Natural killer cell (primary cell): Measurements from ENCODE around the gene FGD4. TPM values are rescaled to one million over a fixed set of nuclear protein-coding genes. Genes with fewer than 3 reads are reported as not detected.
A peak's percentile ranks its signal among the peaks of the same experiment; 100 is the strongest.

Experiments
- ATAC-seq, 3 donors: fragments of 150-1000 bp in 2 of 3; fragments of 200-7000 bp in 1 of 3; cut with Tn5 transposase; 1 replicate in 1 of 3; 2 replicates in 2 of 3; pipeline ENCODE4 v1.10.0; 2021; ENCODE audit warnings: mild to moderate bottlenecking in 2 of 3, moderate library complexity in 2 of 3
- DNase-seq, 2 donors: peaks; one replicate each; pipeline versions ENCODE4 v3.0.0 to v3.0.0-alpha.2; 2013 to 2021; ENCODE audit warnings: mixed read lengths in 1 of 2
- H3K27ac ChIP-seq: one replicate; pipeline ENCODE4 v1.5.1; 2013; ENCODE audit warnings: mild to moderate bottlenecking, low read length
- H3K27me3 ChIP-seq: one replicate; pipeline ENCODE4 v1.6.1; 2013; ENCODE audit warnings: low read length; ENCODE audit not compliant: control insufficient read depth, insufficient read depth
- H3K36me3 ChIP-seq: one replicate; pipeline ENCODE4 v1.6.1; 2013; ENCODE audit warnings: low read length; ENCODE audit not compliant: control insufficient read depth, insufficient read depth
- H3K4me1 ChIP-seq: one replicate; pipeline ENCODE4 v1.6.1; 2013; ENCODE audit warnings: low read length; ENCODE audit not compliant: control insufficient read depth, insufficient read depth
- H3K4me3 ChIP-seq: one replicate; pipeline ENCODE4 v1.5.1; 2013; ENCODE audit warnings: low read length
- H3K9me3 ChIP-seq: one replicate; pipeline ENCODE4 v1.6.1; 2013; ENCODE audit warnings: low read length; ENCODE audit not compliant: control insufficient read depth, insufficient read depth
- H3K27ac Mint-ChIP-seq, 2 donors: one replicate each; pipeline ENCODE4 v1.8.0; 2022; ENCODE audit warnings: mild to moderate bottlenecking in 2 of 2, mixed read lengths in 2 of 2, moderate library complexity in 1 of 2
- H3K27me3 Mint-ChIP-seq, 2 donors: one replicate each; pipeline ENCODE4 v1.8.0; 2022; ENCODE audit warnings: low read depth in 2 of 2, mixed read lengths in 2 of 2
- H3K36me3 Mint-ChIP-seq: one replicate; pipeline ENCODE4 v1.8.0; 2022; ENCODE audit warnings: mixed read lengths
- H3K4me1 Mint-ChIP-seq, 2 donors: one replicate each; pipeline ENCODE4 v1.8.0; 2022; ENCODE audit warnings: mixed read lengths in 2 of 2
- H3K4me3 Mint-ChIP-seq: one replicate; pipeline ENCODE4 v1.8.0; 2022; ENCODE audit warnings: mild to moderate bottlenecking, moderate library complexity, mixed read lengths
- H3K9me3 Mint-ChIP-seq, 2 donors: one replicate each; pipeline ENCODE4 v1.8.0; 2022; ENCODE audit warnings: mixed read lengths in 2 of 2
- CTCF ChIP-seq: fragments of 200-600 bp; IDR thresholded peaks from one replicate; pipeline ENCODE4 v1.8.0; 2022; ENCODE audit warnings: antibody characterized with exemption
- WGBS: methylation state at CpG from one replicate; pipeline ENCODE4 v1.1.7; 2013; ENCODE audit warnings: missing lambda C conversion rate; ENCODE audit not compliant: insufficient coverage; 5-methylcytosine and 5-hydroxymethylcytosine counted together
- intact Hi-C: fragments of 100-400 bp; cut with micrococcal nuclease; formaldehyde crosslinking; loops from one replicate; pipeline ENCODE4 v1.14.2; 2022
- total RNA-seq, 4 donors: library from RNA; stranded (reverse); fragments of 120-200 nt in 1 of 4; gene quantifications; one replicate each; pipeline versions ENCODE4 v1.2.3 to v1.2.4, GENCODE V29; 2013 to 2022

FGD4 gene
- total RNA-seq, 3 donors from 2014 or later (not counting 1 experiment from before 2014, with no cell fraction given), result 0.68 to 3.5 (median 2.1) TPM

DNA sequence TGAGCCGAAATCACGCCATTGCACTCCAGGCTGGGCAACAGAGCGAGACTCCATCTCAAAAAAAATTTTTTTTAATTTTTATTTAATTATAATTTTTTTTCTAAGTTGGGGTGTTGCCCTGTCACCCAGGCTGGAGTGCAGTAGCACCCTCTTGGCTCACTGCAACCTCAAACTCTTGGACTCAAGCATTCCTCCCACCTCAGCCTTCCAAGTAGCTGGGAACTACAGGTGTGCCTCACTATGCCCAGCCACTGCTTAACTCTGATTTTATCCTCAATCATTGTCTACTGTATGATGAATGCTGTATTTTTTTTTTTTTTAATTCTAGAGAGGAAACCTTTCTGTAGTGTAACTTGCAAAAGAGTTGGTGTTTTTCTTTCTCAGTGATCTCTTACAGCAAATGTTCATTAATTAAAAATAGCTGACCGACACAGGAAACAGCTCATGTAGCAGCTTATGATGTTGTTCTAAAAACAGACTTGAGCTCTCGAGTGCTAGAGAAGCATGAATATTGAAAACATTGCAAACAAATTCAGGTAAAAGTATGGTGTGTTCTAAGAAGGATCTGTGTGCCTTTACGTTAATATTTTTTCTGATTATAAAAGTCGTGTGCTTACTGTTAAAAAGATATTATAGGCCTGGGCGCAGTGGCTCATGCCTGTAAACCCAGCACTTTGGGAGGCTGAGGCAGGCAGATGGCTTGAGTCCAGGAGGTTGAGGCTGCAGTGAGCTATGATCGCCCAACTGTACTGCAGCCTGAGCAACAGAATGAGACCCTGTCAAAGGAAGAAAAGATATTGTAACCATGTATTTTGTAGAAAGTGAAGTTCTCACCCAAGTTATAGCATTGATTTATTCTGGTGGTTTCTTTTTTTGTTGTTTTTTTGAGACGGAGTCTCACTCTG lies 68.9 kb downstream of the FGD4 start:
- Histone ChIP-seq H3K9me3 (no peaks in the 10 kb centered on the region), H3K27ac (no peak overlapping the region), H3K27me3 (no peaks in the 10 kb centered on the region), H3K36me3 (no peaks in the 10 kb centered on the region), H3K4me1 (peaks cover 23% of the 10 kb centered on the region), H3K4me3 (no peak overlapping the region)
- 23% methylated on average over 7 of the region's 10 CpGs for WGBS
- peak overlapping the region; percentile 45 for H3K4me3 Mint-ChIP-seq
- no peak for TF ChIP-seq CTCF
- no peaks in the 10 kb centered on the region for H3K9me3 Mint-ChIP-seq
- no peaks in the 10 kb centered on the region for H3K27me3 Mint-ChIP-seq
- intact Hi-C loops, result no loop called here
- ATAC-seq (peak in 2 of 3 donors; percentile 21 to 55), DNase-seq (no peak)
- peak overlapping the region; percentile 62 for H3K27ac Mint-ChIP-seq
- peaks cover 7 to 19% of the 10 kb centered on the region in 2 donors for H3K4me1 Mint-ChIP-seq
- no peaks in the 10 kb centered on the region for H3K36me3 Mint-ChIP-seq

DNA sequence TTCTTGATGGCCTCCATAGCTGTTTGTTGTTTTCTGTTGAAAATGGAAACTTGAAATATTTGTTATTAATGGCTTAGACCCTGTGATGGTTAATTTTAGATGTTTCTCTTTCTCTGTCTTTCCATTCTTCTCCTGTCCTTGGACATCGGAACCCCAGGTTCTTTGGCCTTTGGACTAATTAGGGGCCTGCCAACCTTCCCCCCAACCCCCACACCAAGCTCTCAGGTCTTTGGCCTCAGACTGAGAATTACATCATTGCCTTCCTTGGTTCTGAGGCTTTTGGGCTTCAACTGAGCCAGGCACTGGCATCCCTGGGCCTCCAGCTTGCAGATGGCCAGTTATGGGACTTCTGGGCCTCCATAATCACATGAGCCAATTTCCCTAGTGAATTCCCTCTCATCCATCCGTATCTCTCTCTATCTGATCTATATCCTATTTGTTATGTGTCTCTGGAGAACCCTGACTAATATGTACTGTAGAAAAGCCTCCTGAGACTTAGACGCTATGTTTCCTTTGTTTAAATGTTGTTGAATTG lies 71.6 kb downstream of the FGD4 start:
- H3K9me3 Mint-ChIP-seq, result no peaks in the 10 kb centered on the region
- ATAC-seq (no peak), DNase-seq (no peak)
- Histone ChIP-seq H3K9me3 (no peaks in the 10 kb centered on the region), H3K4me3 (no peak overlapping the region), H3K27me3 (no peaks in the 10 kb centered on the region), H3K36me3 (no peaks in the 10 kb centered on the region), H3K27ac (no peak overlapping the region), H3K4me1 (peaks cover 23% of the 10 kb centered on the region)
- peaks cover 7 to 19% of the 10 kb centered on the region in 2 donors for H3K4me1 Mint-ChIP-seq
- TF ChIP-seq CTCF, result no peak
- no peaks in the 10 kb centered on the region for H3K36me3 Mint-ChIP-seq
- H3K4me3 Mint-ChIP-seq, result no peak overlapping the region
- H3K27me3 Mint-ChIP-seq, result no peaks in the 10 kb centered on the region
- intact Hi-C loops, result no loop called here
- WGBS, result 86% methylated on average over 2 of the region's 3 CpGs
- H3K27ac Mint-ChIP-seq, result no peak overlapping the region

- no peak overlapping the region for H3K27ac Mint-ChIP-seq
- ATAC-seq (no peak), DNase-seq (no peak)
- no peaks in the 10 kb centered on the region for H3K36me3 Mint-ChIP-seq
- H3K27me3 Mint-ChIP-seq, result no peaks in the 10 kb centered on the region
- H3K9me3 ChIP-seq, result no peaks in the 10 kb centered on the region
- H3K4me1 Mint-ChIP-seq, result peaks cover 7 to 19% of the 10 kb centered on the region in 2 donors
- H3K4me3 ChIP-seq, result no peak overlapping the region
- H3K4me1 ChIP-seq, result peaks cover 19% of the 10 kb centered on the region
- H3K4me3 Mint-ChIP-seq, result no peak overlapping the region
- WGBS, result 91% methylated on average over 1 of the region's 1 CpG
- H3K27ac ChIP-seq, result no peak overlapping the region
- no peaks in the 10 kb centered on the region for H3K36me3 ChIP-seq
- no peaks in the 10 kb centered on the region for H3K27me3 ChIP-seq
- H3K9me3 Mint-ChIP-seq, result no peaks in the 10 kb centered on the region
- intact Hi-C loops, result no loop called here
- TF ChIP-seq CTCF, result no peak
These were observed 72.2 kb downstream of the FGD4 start for GRCh38 chr12:32471591-32472001.
